SK-N-SH treated with all-trans-retinoic acid at 6 μM for 48 hours (cell line): Measurements from ENCODE around the gene B3GLCT.

ENCODE experiments used
- ARNTL ChIP-seq: fragments of 450-650 bp; formaldehyde crosslinking; IDR thresholded peaks from 2 replicates; pipeline ENCODE4 v1.5.0; 2020; ENCODE audit warnings: low read depth, mild to moderate bottlenecking, moderate library complexity, borderline replicate concordance
- OSR1 ChIP-seq: fragments of 250-450 bp; sonication (Bioruptor Pico); IDR thresholded peaks from 2 replicates; pipeline ENCODE4 v1.8.0; 2022; ENCODE audit warnings: moderate library complexity, mild to moderate bottlenecking, inconsistent platforms
- PPARA ChIP-seq: fragments of 250-450 bp; sonication (Bioruptor Pico); IDR thresholded peaks from 2 replicates; pipeline ENCODE4 v1.5.0; 2020; ENCODE audit warnings: mild to moderate bottlenecking, borderline replicate concordance
- ZFP3 ChIP-seq: fragments of 250-450 bp; sonication (Bioruptor Pico); IDR thresholded peaks from 2 replicates; pipeline ENCODE4 v1.5.0; 2020; ENCODE audit warnings: mild to moderate bottlenecking, moderate library complexity
- ZFP30 ChIP-seq: fragments of 450-650 bp; formaldehyde crosslinking; IDR thresholded peaks from 2 replicates; pipeline ENCODE4 v1.5.0; 2022; ENCODE audit warnings: mild to moderate bottlenecking, moderate library complexity
- TF ChIP-seq, protein P1 (sequence below): fragments of 250-450 bp; sonication (Bioruptor Pico); IDR thresholded peaks from 2 replicates; pipeline ENCODE4 v1.8.0; 2020; ENCODE audit warnings: mild to moderate bottlenecking, moderate library complexity, borderline replicate concordance

DNA sequence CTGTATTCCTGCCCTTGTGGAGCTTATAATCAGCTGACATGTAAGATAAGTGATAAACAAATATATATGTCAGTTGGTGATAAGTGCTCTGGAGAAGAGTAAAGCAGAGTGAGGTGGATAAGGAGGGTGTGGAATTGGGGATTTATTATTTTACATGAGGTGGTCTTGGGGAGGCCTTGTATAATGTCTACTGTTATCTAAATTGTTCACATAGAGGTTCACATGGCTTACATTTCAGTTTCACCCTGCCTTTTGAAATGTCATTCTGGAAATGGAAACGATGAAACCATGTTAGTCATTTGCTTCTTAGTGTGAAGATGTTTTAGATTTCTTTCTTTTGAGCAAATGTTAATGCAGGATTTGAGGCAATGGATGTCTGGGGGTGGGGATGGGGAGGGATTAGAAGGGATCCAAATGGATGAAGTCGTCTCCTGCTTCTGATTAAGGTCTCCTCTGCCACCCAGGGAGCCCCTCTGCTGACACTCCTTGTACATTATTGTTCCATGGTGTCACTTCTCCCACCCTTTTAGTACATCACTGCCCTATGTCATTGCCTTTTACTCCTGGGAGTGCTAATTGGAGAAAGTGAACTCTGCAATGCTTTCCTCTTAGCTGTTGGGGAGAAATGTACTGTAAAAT is 14.0 kb downstream of the B3GLCT start:
- TF ChIP-seq ARNTL (no peak), OSR1 (no peak), ZFP3 (CRISPR knock-in tag) (no peak), PPARA (no peak), ZFP30 (CRISPR knock-in tag) (no peak)
- TF ChIP-seq, protein P1, sequence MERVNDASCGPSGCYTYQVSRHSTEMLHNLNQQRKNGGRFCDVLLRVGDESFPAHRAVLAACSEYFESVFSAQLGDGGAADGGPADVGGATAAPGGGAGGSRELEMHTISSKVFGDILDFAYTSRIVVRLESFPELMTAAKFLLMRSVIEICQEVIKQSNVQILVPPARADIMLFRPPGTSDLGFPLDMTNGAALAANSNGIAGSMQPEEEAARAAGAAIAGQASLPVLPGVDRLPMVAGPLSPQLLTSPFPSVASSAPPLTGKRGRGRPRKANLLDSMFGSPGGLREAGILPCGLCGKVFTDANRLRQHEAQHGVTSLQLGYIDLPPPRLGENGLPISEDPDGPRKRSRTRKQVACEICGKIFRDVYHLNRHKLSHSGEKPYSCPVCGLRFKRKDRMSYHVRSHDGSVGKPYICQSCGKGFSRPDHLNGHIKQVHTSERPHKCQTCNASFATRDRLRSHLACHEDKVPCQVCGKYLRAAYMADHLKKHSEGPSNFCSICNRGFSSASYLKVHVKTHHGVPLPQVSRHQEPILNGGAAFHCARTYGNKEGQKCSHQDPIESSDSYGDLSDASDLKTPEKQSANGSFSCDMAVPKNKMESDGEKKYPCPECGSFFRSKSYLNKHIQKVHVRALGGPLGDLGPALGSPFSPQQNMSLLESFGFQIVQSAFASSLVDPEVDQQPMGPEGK (CRISPR knock-in tag) = no peak
